ENCODE results near the gene ABHD17A. TPM values are rescaled to one million over a fixed set of nuclear protein-coding genes. Genes with fewer than 3 reads are reported as not detected.
"Not testable (repeated sequence)": the region's sequence is repeated elsewhere in the genome, so short reads cannot be mapped to it uniquely, and the experiment has no call there.

The ABHD17A gene
- total RNA-seq, 1 donor from 2014 or later = 48.4 TPM

- FAIRE-seq = no peak
- Histone ChIP-seq H3K36me3 (ENCODE audit: control insufficient read depth, insufficient read depth, low read length) (no peaks in the 10 kb centered on the region), H3K4me3 (ENCODE audit: low read depth, low read length) (no peak overlapping the region), H3K27me3 (ENCODE audit: control insufficient read depth, insufficient read depth, low read length) (no peaks in the 10 kb centered on the region)
- DNase-seq (ENCODE audit: low read depth) = no peak
- no peak for TF ChIP-seq CTCF (IDR thresholded peaks at IDR 0.05; ENCODE audit: insufficient read depth, low read length, severe bottlenecking)
Observed at GRCh38 chr19:1889907-1890306, 4.6 kb upstream of the ABHD17A start.

GRCh38 chr19:1888385-1888784 is 3.1 kb upstream of the ABHD17A start:
- Histone ChIP-seq H3K27me3 (ENCODE audit: control insufficient read depth, insufficient read depth, low read length) (no peaks in the 10 kb centered on the region), H3K4me3 (ENCODE audit: low read depth, low read length) (no peak overlapping the region), H3K36me3 (ENCODE audit: control insufficient read depth, insufficient read depth, low read length) (no peaks in the 10 kb centered on the region)
- FAIRE-seq = no peak
- no peak for DNase-seq (ENCODE audit: low read depth)
- TF ChIP-seq CTCF (IDR thresholded peaks at IDR 0.05; ENCODE audit: insufficient read depth, low read length, severe bottlenecking) = no peak

GRCh38 chr19:1886360-1886759 is 1.1 kb upstream of the ABHD17A start:
- not testable (repeated sequence) for DNase-seq (ENCODE audit: low read depth); FAIRE-seq; H3K36me3 ChIP-seq (ENCODE audit: control insufficient read depth, insufficient read depth, low read length); H3K4me3 ChIP-seq (ENCODE audit: low read depth, low read length); H3K27me3 ChIP-seq (ENCODE audit: control insufficient read depth, insufficient read depth, low read length)

- Histone ChIP-seq H3K27me3 (ENCODE audit: control insufficient read depth, insufficient read depth, low read length) (no peaks in the 10 kb centered on the region), H3K36me3 (ENCODE audit: control insufficient read depth, insufficient read depth, low read length) (peaks cover 9% of the 10 kb centered on the region), H3K4me3 (ENCODE audit: low read depth, low read length) (peak overlapping the region; percentile 97)
- DNase-seq (ENCODE audit: low read depth) (no peak), FAIRE-seq (no peak)
- no peak for TF ChIP-seq CTCF (IDR thresholded peaks at IDR 0.05; ENCODE audit: insufficient read depth, low read length, severe bottlenecking)
Observed at GRCh38 chr19:1884719-1885334, 469 bp downstream of the ABHD17A start.

GRCh38 chr19:1884291-1884718 is 991 bp downstream of the ABHD17A start:
- peaks cover 9% of the 10 kb centered on the region for H3K36me3 ChIP-seq (ENCODE audit: control insufficient read depth, insufficient read depth, low read length)
- DNase-seq (ENCODE audit: low read depth) (no peak), FAIRE-seq (no peak)
- TF ChIP-seq CTCF (IDR thresholded peaks at IDR 0.05; ENCODE audit: insufficient read depth, low read length, severe bottlenecking) = no peak
- no peaks in the 10 kb centered on the region for H3K27me3 ChIP-seq (ENCODE audit: control insufficient read depth, insufficient read depth, low read length)
- peak overlapping the region; percentile 97 for H3K4me3 ChIP-seq (ENCODE audit: low read depth, low read length)

GRCh38 chr19:1883784-1884183 is 1.5 kb downstream of the ABHD17A start:
- peak overlapping the region; percentile 97 for H3K4me3 ChIP-seq (ENCODE audit: low read depth, low read length)
- TF ChIP-seq CTCF (IDR thresholded peaks at IDR 0.05; ENCODE audit: insufficient read depth, low read length, severe bottlenecking) = no peak

More at GRCh38 chr19:1883784-1884183, 1.5 kb downstream of the ABHD17A start:
- H3K27me3 ChIP-seq (ENCODE audit: control insufficient read depth, insufficient read depth, low read length) = no peaks in the 10 kb centered on the region
- FAIRE-seq (no peak), DNase-seq (ENCODE audit: low read depth) (no peak)
- H3K36me3 ChIP-seq (ENCODE audit: control insufficient read depth, insufficient read depth, low read length) = peaks cover 9% of the 10 kb centered on the region
